ENCODE results near the gene FASTK.
"Not testable (repeated sequence)": the region's sequence is repeated elsewhere in the genome, so short reads cannot be mapped to it uniquely, and the experiment has no call there.

Gene FASTK

GRCh38 chr7:151046603-151047573 lies 33.7 kb downstream of the FASTK start:
- DNase-seq (ENCODE audit: low read depth), result no peak

DNA sequence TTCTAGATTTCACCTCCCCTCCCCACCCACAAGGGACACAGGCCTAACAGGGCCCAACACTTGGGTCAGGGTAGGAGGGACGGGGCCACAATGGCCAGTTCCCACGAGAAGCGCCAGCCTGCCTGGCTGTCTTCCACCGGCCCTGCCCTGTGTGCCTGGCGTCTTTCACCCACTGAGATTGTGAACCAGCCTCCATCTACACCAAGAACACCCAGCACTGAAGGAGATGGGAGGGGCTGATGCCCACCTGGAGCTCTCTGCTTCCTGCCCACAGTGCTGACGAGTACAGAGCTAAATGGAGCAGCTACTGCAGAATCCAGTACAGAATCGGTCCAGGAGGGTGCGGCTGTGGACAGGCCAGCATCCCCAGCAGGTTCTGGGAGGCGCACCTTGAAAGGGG lies 34.6 kb downstream of the FASTK start:
- no peak for DNase-seq (ENCODE audit: low read depth)

- DNase-seq (ENCODE audit: low read depth), result no peak
These were observed 35.3 kb downstream of the FASTK start for GRCh38 chr7:151045262-151045661.

GRCh38 chr7:151043959-151044358 lies 36.6 kb downstream of the FASTK start:
- DNase-seq (ENCODE audit: low read depth), result no peak

DNA sequence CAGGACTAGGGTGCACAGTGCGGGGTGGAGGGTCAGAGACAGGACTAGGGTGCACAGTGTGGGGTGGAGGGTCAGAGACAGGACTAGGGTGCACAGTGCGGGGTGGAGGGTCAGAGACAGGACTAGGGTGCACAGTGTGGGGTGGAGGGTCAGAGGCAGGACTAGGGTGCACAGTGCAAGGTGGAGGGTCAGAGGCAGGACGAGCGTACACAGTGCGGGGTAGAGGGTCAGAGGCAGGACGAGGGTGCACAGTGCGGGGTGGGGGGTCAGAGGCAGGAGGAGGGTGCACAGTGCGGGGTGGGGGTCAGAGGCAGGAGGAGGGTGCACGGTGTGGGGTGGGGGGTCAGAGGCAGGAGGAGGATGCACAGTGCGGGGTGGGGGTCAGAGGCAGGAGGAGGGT lies 37.2 kb downstream of the FASTK start:
- DNase-seq (ENCODE audit: low read depth), result not testable (repeated sequence)

GRCh38 chr7:151040616-151041375 lies 39.8 kb downstream of the FASTK start:
- DNase-seq (ENCODE audit: low read depth), result no peak

GRCh38 chr7:151039850-151040548 lies 40.6 kb downstream of the FASTK start:
- DNase-seq (ENCODE audit: low read depth), result no peak

DNA sequence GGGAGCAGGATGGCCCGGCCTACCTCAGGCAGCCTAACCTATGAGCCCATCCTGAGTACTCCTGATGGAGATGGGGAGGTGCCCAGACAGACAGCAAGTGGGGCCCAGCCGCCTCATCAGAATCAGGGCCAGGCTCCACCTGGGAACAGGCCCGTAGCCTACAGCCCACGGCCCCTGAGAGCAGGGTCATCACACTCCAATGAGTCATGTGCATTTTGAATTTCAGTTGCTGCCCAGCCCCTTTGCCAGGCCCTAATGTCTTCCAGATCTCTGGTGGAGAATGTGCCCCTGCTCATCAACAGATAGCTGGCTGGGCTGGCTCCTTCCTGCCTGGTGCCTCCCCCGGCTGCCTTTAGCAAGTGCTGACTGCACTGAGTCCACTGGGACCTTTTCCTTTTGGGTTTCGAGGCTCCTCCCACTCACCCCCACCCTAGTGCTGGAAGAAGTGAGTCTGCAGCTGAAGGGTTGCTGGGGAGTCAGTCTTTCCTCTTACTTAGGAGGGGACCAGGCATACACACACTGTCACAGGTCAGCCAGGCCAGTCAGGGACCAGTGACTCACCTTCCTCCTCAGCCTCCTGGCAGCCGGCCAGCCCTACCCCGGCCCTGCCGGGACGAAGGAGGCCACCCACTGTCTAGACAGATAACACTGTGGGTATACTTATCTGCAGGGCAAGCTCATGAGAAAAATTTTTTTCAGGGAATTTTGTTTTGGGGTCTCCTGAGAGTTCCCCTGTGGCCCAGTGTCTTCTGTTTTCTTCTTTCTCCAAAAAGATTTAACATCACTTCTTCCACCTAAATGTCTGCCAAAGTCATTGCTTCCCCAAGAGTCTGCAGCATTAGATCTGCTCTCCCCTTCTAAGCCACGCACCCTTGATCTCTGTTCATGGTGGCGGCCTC lies 41.4 kb downstream of the FASTK start:
- DNase-seq (ENCODE audit: low read depth), result no peak

GRCh38 chr7:151035902-151036301 lies 44.7 kb downstream of the FASTK start:
- DNase-seq (ENCODE audit: low read depth), result no peak

GRCh38 chr7:151035026-151035717 lies 45.4 kb downstream of the FASTK start:
- no peak for DNase-seq (ENCODE audit: low read depth)

GRCh38 chr7:151034312-151035025 lies 46.1 kb downstream of the FASTK start:
- DNase-seq (ENCODE audit: low read depth), result no peak

- no peak for DNase-seq (ENCODE audit: low read depth)
These were observed 46.8 kb downstream of the FASTK start for GRCh38 chr7:151033864-151034249.

- no peak for DNase-seq (ENCODE audit: low read depth)
These were observed 47.4 kb downstream of the FASTK start for GRCh38 chr7:151032936-151033863.

DNA sequence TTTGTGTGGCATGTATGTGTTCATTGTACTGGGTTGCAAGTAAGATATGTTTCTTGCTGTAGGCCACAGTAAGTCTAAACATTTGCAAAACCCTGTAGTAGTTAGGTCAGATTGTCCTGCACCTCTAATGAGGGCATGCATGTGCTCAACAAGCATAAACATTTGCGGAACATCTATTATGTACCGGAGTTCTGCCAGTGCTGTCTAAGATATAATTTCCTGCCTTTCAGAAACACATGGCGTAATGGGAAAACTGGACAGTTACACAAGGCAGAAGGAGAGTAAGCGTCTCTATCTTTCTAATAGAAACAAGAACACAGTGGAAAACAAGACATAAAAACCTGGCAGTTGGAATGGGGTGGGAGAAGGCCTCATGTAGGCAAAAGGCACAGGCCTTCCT lies 49.6 kb downstream of the FASTK start:
- DNase-seq (ENCODE audit: low read depth), result no peak

- DNase-seq (ENCODE audit: low read depth), result no peak
These were observed 51.6 kb downstream of the FASTK start for GRCh38 chr7:151028948-151029501.

GRCh38 chr7:151028131-151028947 lies 52.3 kb downstream of the FASTK start, which contains the start of gene ABCB8:
Gene ABCB8 (plus strand): TSS chr7:151028450. CDS start chr7:151028516, 66 bp downstream.
- peak; percentile 96 for DNase-seq (ENCODE audit: low read depth)

DNA sequence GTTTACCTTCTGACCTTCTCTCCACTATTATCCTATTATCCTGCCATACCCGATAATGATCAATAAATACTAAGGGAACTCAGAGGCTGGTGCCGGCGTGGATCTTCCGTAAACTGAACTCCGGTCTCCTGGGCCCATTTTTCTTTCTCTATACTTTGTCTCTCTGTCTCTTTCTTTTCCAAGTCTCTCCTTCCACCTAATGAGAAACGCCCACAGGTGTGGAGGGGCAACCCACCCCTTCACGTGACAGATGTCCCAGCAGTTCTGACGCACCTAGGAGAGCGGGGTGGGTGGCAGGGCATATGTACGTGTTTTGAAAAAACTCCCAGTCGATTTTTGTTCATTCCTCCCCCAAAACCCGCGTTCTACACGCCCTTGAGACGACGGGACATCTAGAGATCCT lies 52.9 kb downstream of the FASTK start:
- DNase-seq (ENCODE audit: low read depth), result not testable (repeated sequence)
